ENCODE data around the gene ALG14. TPM values are rescaled to one million over a fixed set of nuclear protein-coding genes. Genes with fewer than 3 reads are reported as not detected.
"Not testable (repeated sequence)": the region's sequence is repeated elsewhere in the genome, so short reads cannot be mapped to it uniquely, and the experiment has no call there.

The ALG14 gene
- total RNA-seq, 1 experiment from 2014 or later, result 2.1 TPM

- H3K9me3 ChIP-seq (replicated peaks), result no peaks in the 10 kb centered on the region
- H3K4me3 ChIP-seq, result no peak overlapping the region
- peaks cover 31% of the 10 kb centered on the region for H3K4me1 ChIP-seq (replicated peaks)
- H3K36me3 ChIP-seq, result no peaks in the 10 kb centered on the region
- H3K27ac ChIP-seq, result peak overlapping the region; percentile 18; the same call in 1 of the 2 replicates
- DNase-seq (ENCODE audit: low read depth in 1 of 2, low spot score in 2 of 2), result peak in 1 of 2 experiments; percentile 19
- H3K27me3 ChIP-seq (replicated peaks), result no peaks in the 10 kb centered on the region
Observed at GRCh38 chr1:94954263-94955220, 118.2 kb downstream of the ALG14 start.

- Histone ChIP-seq H3K4me3 (no peak overlapping the region), H3K36me3 (no peaks in the 10 kb centered on the region), H3K27me3 (replicated peaks) (no peaks in the 10 kb centered on the region), H3K27ac (no peak overlapping the region), H3K9me3 (replicated peaks) (no peaks in the 10 kb centered on the region), H3K4me1 (replicated peaks) (peaks cover 31% of the 10 kb centered on the region)
- DNase-seq (ENCODE audit: low read depth in 1 of 2, low spot score in 2 of 2), result no peak
Observed at GRCh38 chr1:94953746-94954145, 119.0 kb downstream of the ALG14 start.

- Histone ChIP-seq H3K27me3 (replicated peaks) (no peaks in the 10 kb centered on the region), H3K4me3 (no peak overlapping the region), H3K27ac (no peak overlapping the region), H3K9me3 (replicated peaks) (no peaks in the 10 kb centered on the region), H3K4me1 (replicated peaks) (peaks cover 31% of the 10 kb centered on the region), H3K36me3 (no peaks in the 10 kb centered on the region)
- no peak for DNase-seq (ENCODE audit: low read depth in 1 of 2, low spot score in 2 of 2)
Observed at GRCh38 chr1:94953107-94953506, 119.6 kb downstream of the ALG14 start.

- Histone ChIP-seq H3K27me3 (replicated peaks) (no peaks in the 10 kb centered on the region), H3K4me1 (replicated peaks) (peaks cover 34% of the 10 kb centered on the region), H3K4me3 (no peak overlapping the region)
Observed at GRCh38 chr1:94952539-94952938, 120.2 kb downstream of the ALG14 start.

GRCh38 chr1:94951509-94952208 is 121.1 kb downstream of the ALG14 start:
- peaks cover 40% of the 10 kb centered on the region for H3K4me1 ChIP-seq (replicated peaks)
- no peak overlapping the region for H3K27ac ChIP-seq
- no peak overlapping the region for H3K4me3 ChIP-seq
- H3K27me3 ChIP-seq (replicated peaks), result no peaks in the 10 kb centered on the region
- DNase-seq (ENCODE audit: low read depth in 1 of 2, low spot score in 2 of 2), result no peak
- H3K36me3 ChIP-seq, result no peaks in the 10 kb centered on the region
- no peaks in the 10 kb centered on the region for H3K9me3 ChIP-seq (replicated peaks)

More at GRCh38 chr1:94952539-94952938, 120.2 kb downstream of the ALG14 start:
- H3K9me3 ChIP-seq (replicated peaks), result no peaks in the 10 kb centered on the region
- no peaks in the 10 kb centered on the region for H3K36me3 ChIP-seq
- no peak for DNase-seq (ENCODE audit: low read depth in 1 of 2, low spot score in 2 of 2)
- no peak overlapping the region for H3K27ac ChIP-seq

GRCh38 chr1:94951046-94951445 is 121.7 kb downstream of the ALG14 start:
- Histone ChIP-seq H3K27ac (no peak overlapping the region), H3K27me3 (replicated peaks) (no peaks in the 10 kb centered on the region), H3K9me3 (replicated peaks) (no peaks in the 10 kb centered on the region), H3K4me3 (no peak overlapping the region), H3K4me1 (replicated peaks) (peaks cover 40% of the 10 kb centered on the region), H3K36me3 (no peaks in the 10 kb centered on the region)
- DNase-seq (ENCODE audit: low read depth in 1 of 2, low spot score in 2 of 2), result no peak

- Histone ChIP-seq H3K27me3 (replicated peaks) (no peaks in the 10 kb centered on the region), H3K27ac (no peak overlapping the region)
Observed at GRCh38 chr1:94949681-94950661, 122.8 kb downstream of the ALG14 start.

GRCh38 chr1:94947437-94947836 is 125.3 kb downstream of the ALG14 start:
- no peak overlapping the region for H3K27ac ChIP-seq
- no peak overlapping the region for H3K4me3 ChIP-seq
- no peaks in the 10 kb centered on the region for H3K9me3 ChIP-seq (replicated peaks)
- H3K27me3 ChIP-seq (replicated peaks), result no peaks in the 10 kb centered on the region
- peak in 1 of 2 experiments; percentile 18 for DNase-seq (ENCODE audit: low read depth in 1 of 2, low spot score in 2 of 2)
- no peaks in the 10 kb centered on the region for H3K36me3 ChIP-seq
- H3K4me1 ChIP-seq (replicated peaks), result peaks cover 16% of the 10 kb centered on the region

More at GRCh38 chr1:94949681-94950661, 122.8 kb downstream of the ALG14 start:
- peak; percentile 55 to 57 for DNase-seq (ENCODE audit: low read depth in 1 of 2, low spot score in 2 of 2)
- peaks cover 31% of the 10 kb centered on the region for H3K4me1 ChIP-seq (replicated peaks)
- no peaks in the 10 kb centered on the region for H3K9me3 ChIP-seq (replicated peaks)
- H3K4me3 ChIP-seq, result no peak overlapping the region
- no peaks in the 10 kb centered on the region for H3K36me3 ChIP-seq

GRCh38 chr1:94946886-94947285 is 125.9 kb downstream of the ALG14 start:
- H3K27me3 ChIP-seq (replicated peaks), result no peaks in the 10 kb centered on the region
- no peaks in the 10 kb centered on the region for H3K36me3 ChIP-seq
- peaks cover 16% of the 10 kb centered on the region for H3K4me1 ChIP-seq (replicated peaks)
- no peaks in the 10 kb centered on the region for H3K9me3 ChIP-seq (replicated peaks)
- DNase-seq (ENCODE audit: low read depth in 1 of 2, low spot score in 2 of 2), result no peak
- H3K4me3 ChIP-seq, result no peak overlapping the region
- no peak overlapping the region for H3K27ac ChIP-seq

- H3K4me3 ChIP-seq, result no peak overlapping the region
- no peak overlapping the region for H3K27ac ChIP-seq
- no peaks in the 10 kb centered on the region for H3K27me3 ChIP-seq (replicated peaks)
- H3K36me3 ChIP-seq, result no peaks in the 10 kb centered on the region
- DNase-seq (ENCODE audit: low read depth in 1 of 2, low spot score in 2 of 2), result no peak
- peaks cover 23% of the 10 kb centered on the region for H3K4me1 ChIP-seq (replicated peaks)
- H3K9me3 ChIP-seq (replicated peaks), result no peaks in the 10 kb centered on the region
Observed at GRCh38 chr1:94942171-94943128, 130.3 kb downstream of the ALG14 start.

- H3K27me3 ChIP-seq (replicated peaks); DNase-seq (ENCODE audit: low read depth in 1 of 2, low spot score in 2 of 2); H3K27ac ChIP-seq; H3K9me3 ChIP-seq (replicated peaks); H3K36me3 ChIP-seq; H3K4me3 ChIP-seq: not testable (repeated sequence)
- peaks cover 28% of the 10 kb centered on the region for H3K4me1 ChIP-seq (replicated peaks)
Observed at GRCh38 chr1:94941480-94941879, 131.3 kb downstream of the ALG14 start.

GRCh38 chr1:94940738-94941137 is 132.0 kb downstream of the ALG14 start:
- DNase-seq (ENCODE audit: low read depth in 1 of 2, low spot score in 2 of 2), result no peak
- H3K36me3 ChIP-seq, result no peaks in the 10 kb centered on the region
- peaks cover 35% of the 10 kb centered on the region for H3K4me1 ChIP-seq (replicated peaks)
- H3K9me3 ChIP-seq (replicated peaks), result no peaks in the 10 kb centered on the region
- H3K27me3 ChIP-seq (replicated peaks), result no peaks in the 10 kb centered on the region
- H3K4me3 ChIP-seq, result no peak overlapping the region
- H3K27ac ChIP-seq, result no peak overlapping the region
